ENCODE measurements around the gene CROCC2. TPM values are rescaled to one million over a fixed set of nuclear protein-coding genes. Genes with fewer than 3 reads are reported as not detected.

CROCC2 gene
- total and polyA plus RNA-seq, 2 of the 13 experiments (the other 11 are each of a cell fraction or from before 2014, with no cell fraction given) = not detected

DNA sequence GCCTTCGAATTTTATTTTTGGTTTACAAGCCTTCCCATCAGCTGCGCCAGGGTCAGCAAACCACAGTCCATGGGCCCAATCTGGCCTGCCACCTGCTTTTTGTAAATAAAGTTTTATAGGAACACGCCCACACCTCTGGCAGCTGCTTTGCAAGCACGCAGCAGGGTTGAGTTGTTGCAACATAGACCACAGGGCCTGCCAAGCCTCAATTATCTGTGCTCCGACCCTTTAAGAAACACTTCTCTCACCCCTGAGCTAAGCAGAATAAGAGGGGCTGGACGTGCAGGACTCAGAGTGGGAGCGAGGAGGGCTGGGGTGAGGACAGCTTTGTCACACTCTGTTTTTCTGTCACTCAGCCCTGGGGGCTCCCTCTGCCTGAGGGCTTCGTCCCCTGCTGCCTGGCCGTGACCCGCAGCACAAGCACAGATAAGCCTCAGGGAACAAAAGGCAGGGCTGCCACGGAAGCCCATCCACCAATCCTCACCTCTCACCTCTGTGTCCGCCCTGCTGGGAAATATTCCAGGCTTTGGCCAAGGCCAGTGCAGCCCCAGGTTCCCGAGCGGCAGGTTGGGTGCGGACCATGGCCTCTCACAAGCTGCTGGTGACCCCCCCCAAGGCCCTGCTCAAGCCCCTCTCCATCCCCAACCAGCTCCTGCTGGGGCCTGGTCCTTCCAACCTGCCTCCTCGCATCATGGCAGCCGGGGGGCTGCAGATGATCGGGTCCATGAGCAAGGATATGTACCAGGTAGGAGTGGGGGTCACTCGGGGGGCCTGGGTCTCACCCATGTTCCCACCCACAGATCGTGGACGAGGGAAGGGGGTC, 37.6 kb upstream of the CROCC2 start, which contains the start of gene AGXT (continued):
- TF ChIP-seq, protein P1, sequence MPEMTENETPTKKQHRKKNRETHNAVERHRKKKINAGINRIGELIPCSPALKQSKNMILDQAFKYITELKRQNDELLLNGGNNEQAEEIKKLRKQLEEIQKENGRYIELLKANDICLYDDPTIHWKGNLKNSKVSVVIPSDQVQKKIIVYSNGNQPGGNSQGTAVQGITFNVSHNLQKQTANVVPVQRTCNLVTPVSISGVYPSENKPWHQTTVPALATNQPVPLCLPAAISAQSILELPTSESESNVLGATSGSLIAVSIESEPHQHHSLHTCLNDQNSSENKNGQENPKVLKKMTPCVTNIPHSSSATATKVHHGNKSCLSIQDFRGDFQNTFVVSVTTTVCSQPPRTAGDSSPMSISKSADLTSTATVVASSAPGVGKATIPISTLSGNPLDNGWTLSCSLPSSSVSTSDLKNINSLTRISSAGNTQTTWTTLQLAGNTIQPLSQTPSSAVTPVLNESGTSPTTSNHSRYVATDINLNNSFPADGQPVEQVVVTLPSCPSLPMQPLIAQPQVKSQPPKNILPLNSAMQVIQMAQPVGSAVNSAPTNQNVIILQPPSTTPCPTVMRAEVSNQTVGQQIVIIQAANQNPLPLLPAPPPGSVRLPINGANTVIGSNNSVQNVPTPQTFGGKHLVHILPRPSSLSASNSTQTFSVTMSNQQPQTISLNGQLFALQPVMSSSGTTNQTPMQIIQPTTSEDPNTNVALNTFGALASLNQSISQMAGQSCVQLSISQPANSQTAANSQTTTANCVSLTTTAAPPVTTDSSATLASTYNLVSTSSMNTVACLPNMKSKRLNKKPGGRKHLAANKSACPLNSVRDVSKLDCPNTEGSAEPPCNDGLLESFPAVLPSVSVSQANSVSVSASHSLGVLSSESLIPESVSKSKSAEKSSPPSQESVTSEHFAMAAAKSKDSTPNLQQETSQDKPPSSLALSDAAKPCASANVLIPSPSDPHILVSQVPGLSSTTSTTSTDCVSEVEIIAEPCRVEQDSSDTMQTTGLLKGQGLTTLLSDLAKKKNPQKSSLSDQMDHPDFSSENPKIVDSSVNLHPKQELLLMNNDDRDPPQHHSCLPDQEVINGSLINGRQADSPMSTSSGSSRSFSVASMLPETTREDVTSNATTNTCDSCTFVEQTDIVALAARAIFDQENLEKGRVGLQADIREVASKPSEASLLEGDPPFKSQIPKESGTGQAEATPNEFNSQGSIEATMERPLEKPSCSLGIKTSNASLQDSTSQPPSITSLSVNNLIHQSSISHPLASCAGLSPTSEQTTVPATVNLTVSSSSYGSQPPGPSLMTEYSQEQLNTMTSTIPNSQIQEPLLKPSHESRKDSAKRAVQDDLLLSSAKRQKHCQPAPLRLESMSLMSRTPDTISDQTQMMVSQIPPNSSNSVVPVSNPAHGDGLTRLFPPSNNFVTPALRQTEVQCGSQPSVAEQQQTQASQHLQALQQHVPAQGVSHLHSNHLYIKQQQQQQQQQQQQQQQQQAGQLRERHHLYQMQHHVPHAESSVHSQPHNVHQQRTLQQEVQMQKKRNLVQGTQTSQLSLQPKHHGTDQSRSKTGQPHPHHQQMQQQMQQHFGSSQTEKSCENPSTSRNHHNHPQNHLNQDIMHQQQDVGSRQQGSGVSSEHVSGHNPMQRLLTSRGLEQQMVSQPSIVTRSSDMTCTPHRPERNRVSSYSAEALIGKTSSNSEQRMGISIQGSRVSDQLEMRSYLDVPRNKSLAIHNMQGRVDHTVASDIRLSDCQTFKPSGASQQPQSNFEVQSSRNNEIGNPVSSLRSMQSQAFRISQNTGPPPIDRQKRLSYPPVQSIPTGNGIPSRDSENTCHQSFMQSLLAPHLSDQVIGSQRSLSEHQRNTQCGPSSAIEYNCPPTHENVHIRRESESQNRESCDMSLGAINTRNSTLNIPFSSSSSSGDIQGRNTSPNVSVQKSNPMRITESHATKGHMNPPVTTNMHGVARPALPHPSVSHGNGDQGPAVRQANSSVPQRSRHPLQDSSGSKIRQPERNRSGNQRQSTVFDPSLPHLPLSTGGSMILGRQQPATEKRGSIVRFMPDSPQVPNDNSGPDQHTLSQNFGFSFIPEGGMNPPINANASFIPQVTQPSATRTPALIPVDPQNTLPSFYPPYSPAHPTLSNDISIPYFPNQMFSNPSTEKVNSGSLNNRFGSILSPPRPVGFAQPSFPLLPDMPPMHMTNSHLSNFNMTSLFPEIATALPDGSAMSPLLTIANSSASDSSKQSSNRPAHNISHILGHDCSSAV (CRISPR knock-in tag; IDR thresholded peaks at IDR 0.05; ENCODE audit: borderline replicate concordance) = no peak
- TF ChIP-seq MAFK (conservative IDR thresholded peaks at IDR 0.05 in 1 of 2, IDR thresholded peaks at IDR 0.05 in 1 of 2; ENCODE audit: low read length in 2 of 2) (no peak), MAFF (IDR thresholded peaks at IDR 0.05; ENCODE audit: low read depth, low read length) (no peak), STAG1 (CRISPR knock-in tag; IDR thresholded peaks at IDR 0.05) (0 out of 2 replicates have a peak, but pooled peaks have one; percentile 13), SMAD1 (CRISPR knock-in tag; IDR thresholded peaks at IDR 0.05; ENCODE audit: borderline replicate concordance, low read depth) (0 out of 2 replicates have a peak, but pooled peaks have one; percentile 24), PHF5A (CRISPR knock-in tag; IDR thresholded peaks at IDR 0.05; ENCODE audit: low read depth, unreplicated experiment) (no peak), NR2F1 (CRISPR knock-in tag; IDR thresholded peaks at IDR 0.05) (peak; percentile 65 to 75; a peak in 3 of 4 replicates), GTF3A (CRISPR knock-in tag; conservative IDR thresholded peaks at IDR 0.05) (no peak), ZNF383 (CRISPR knock-in tag; IDR thresholded peaks at IDR 0.05; ENCODE audit: borderline replicate concordance) (no peak), REXO4 (CRISPR knock-in tag; IDR thresholded peaks at IDR 0.05; ENCODE audit: borderline replicate concordance) (no peak), ZBTB1 (CRISPR knock-in tag; IDR thresholded peaks at IDR 0.05; ENCODE audit: borderline replicate concordance) (no peak)
- TF ChIP-seq, protein P2, sequence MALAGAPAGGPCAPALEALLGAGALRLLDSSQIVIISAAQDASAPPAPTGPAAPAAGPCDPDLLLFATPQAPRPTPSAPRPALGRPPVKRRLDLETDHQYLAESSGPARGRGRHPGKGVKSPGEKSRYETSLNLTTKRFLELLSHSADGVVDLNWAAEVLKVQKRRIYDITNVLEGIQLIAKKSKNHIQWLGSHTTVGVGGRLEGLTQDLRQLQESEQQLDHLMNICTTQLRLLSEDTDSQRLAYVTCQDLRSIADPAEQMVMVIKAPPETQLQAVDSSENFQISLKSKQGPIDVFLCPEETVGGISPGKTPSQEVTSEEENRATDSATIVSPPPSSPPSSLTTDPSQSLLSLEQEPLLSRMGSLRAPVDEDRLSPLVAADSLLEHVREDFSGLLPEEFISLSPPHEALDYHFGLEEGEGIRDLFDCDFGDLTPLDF (CRISPR knock-in tag; IDR thresholded peaks at IDR 0.05) = peak; percentile 17; the same call in 1 of the 2 replicates
- TF ChIP-seq, protein P3, sequence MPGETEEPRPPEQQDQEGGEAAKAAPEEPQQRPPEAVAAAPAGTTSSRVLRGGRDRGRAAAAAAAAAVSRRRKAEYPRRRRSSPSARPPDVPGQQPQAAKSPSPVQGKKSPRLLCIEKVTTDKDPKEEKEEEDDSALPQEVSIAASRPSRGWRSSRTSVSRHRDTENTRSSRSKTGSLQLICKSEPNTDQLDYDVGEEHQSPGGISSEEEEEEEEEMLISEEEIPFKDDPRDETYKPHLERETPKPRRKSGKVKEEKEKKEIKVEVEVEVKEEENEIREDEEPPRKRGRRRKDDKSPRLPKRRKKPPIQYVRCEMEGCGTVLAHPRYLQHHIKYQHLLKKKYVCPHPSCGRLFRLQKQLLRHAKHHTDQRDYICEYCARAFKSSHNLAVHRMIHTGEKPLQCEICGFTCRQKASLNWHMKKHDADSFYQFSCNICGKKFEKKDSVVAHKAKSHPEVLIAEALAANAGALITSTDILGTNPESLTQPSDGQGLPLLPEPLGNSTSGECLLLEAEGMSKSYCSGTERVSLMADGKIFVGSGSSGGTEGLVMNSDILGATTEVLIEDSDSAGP (CRISPR knock-in tag; IDR thresholded peaks at IDR 0.05; ENCODE audit: borderline replicate concordance) = peak; percentile 88
- TF ChIP-seq, protein P4, sequence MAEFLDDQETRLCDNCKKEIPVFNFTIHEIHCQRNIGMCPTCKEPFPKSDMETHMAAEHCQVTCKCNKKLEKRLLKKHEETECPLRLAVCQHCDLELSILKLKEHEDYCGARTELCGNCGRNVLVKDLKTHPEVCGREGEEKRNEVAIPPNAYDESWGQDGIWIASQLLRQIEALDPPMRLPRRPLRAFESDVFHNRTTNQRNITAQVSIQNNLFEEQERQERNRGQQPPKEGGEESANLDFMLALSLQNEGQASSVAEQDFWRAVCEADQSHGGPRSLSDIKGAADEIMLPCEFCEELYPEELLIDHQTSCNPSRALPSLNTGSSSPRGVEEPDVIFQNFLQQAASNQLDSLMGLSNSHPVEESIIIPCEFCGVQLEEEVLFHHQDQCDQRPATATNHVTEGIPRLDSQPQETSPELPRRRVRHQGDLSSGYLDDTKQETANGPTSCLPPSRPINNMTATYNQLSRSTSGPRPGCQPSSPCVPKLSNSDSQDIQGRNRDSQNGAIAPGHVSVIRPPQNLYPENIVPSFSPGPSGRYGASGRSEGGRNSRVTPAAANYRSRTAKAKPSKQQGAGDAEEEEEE (CRISPR knock-in tag; IDR thresholded peaks at IDR 0.05; ENCODE audit: borderline replicate concordance) = no peak

All from HepG2 (cell line).